ENCODE data around the gene FADS6. TPM values are rescaled to one million over a fixed set of nuclear protein-coding genes. Genes with fewer than 3 reads are reported as not detected.

Gene FADS6
- polyA plus RNA-seq, 3 donors = not detected

DNA sequence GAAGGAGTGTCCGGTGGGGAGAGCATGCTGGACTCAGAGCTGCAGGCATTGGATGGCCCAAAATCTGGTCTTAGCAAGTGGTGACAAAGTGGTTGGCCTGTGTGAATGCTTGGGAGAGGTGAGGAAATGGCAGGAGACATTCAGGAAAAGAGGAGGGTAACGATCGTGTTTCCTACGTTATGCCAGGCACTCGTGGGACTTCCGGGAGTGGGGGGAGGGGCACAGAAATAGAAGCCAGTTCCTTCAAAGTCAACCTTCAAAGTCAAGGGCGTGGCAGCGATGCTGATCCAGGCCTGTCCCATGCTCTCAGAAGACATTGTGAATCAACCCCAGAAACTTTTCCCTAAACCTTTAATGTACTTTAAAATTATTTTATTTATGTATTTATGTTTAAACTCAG, 46.1 kb upstream of the FADS6 start:
- peaks cover 0 to 9% (median 2%) of the 10 kb centered on the region in 7 donors for H3K9me3 Mint-ChIP-seq
- H2AFZ ChIP-seq (ENCODE audit: insufficient read depth, low read depth, low read length, poor library complexity, severe bottlenecking) = no peak overlapping the region
- no peak overlapping the region for H3K9ac ChIP-seq (ENCODE audit: insufficient read depth, low read length, poor library complexity, severe bottlenecking)
- DNase-seq = no peak
- intact Hi-C loops (cut with micrococcal nuclease) = no loop called here
- no peaks in the 10 kb centered on the region for H3K36me3 ChIP-seq (replicated peaks in 1 of 2; ENCODE audit: control insufficient read depth in 1 of 2, insufficient read depth in 2 of 2, low read length in 2 of 2)
- no peaks in the 10 kb centered on the region for H4K20me1 ChIP-seq (ENCODE audit: insufficient read depth, low read length)
- H3K27ac ChIP-seq (ENCODE audit: low read depth in 1 of 2, low read length in 2 of 2) = no peak overlapping the region
- H3K79me2 ChIP-seq (ENCODE audit: insufficient read depth, low read length) = no peaks in the 10 kb centered on the region
- H3K4me3 Mint-ChIP-seq = no peak overlapping the region
- peaks cover 55 to 86% (median 71%) of the 10 kb centered on the region in 3 donors for H3K27me3 Mint-ChIP-seq (ENCODE audit: low read depth in 3 of 3)
- H3K9me3 ChIP-seq (replicated peaks in 1 of 2; ENCODE audit: control insufficient read depth in 1 of 2, insufficient read depth in 1 of 2, low read length in 2 of 2) = peaks cover 0 to 15% of the 10 kb centered on the region in 2 donors
- no peaks in the 10 kb centered on the region for H3K4me1 ChIP-seq (ENCODE audit: control insufficient read depth in 1 of 2, insufficient read depth in 2 of 2, low read length in 2 of 2)
- H3K4me1 Mint-ChIP-seq = no peaks in the 10 kb centered on the region
- H3K27ac Mint-ChIP-seq = no peak overlapping the region
- peaks cover 35 to 51% of the 10 kb centered on the region in 2 donors for H3K27me3 ChIP-seq (ENCODE audit: control insufficient read depth in 2 of 2, insufficient read depth in 2 of 2, low read length in 2 of 2)
- H3K36me3 Mint-ChIP-seq = no peaks in the 10 kb centered on the region
- no peak overlapping the region for H3K4me2 ChIP-seq (replicated peaks; ENCODE audit: extremely low read depth, low read length, poor library complexity, severe bottlenecking)
- no peak for TF ChIP-seq CTCF (IDR thresholded peaks at IDR 0.05)
- 36% methylated on average over 5 of the region's 8 CpGs for WGBS (ENCODE audit: insufficient coverage)
- no peak overlapping the region for H3K4me3 ChIP-seq (replicated peaks in 1 of 3; ENCODE audit: low read depth in 2 of 3, low read length in 3 of 3)

GRCh38 chr17:74938194-74938950, 44.9 kb upstream of the FADS6 start:
- no peaks in the 10 kb centered on the region for H3K79me2 ChIP-seq (ENCODE audit: insufficient read depth, low read length)
- no peak overlapping the region for H3K27ac Mint-ChIP-seq
- H2AFZ ChIP-seq (ENCODE audit: insufficient read depth, low read depth, low read length, poor library complexity, severe bottlenecking) = no peak overlapping the region
- TF ChIP-seq CTCF (IDR thresholded peaks at IDR 0.05) = no peak
- peaks cover 57 to 87% (median 74%) of the 10 kb centered on the region in 3 donors for H3K27me3 Mint-ChIP-seq (ENCODE audit: low read depth in 3 of 3)
- H3K36me3 ChIP-seq (replicated peaks in 1 of 2; ENCODE audit: control insufficient read depth in 1 of 2, insufficient read depth in 2 of 2, low read length in 2 of 2) = no peaks in the 10 kb centered on the region
- no peaks in the 10 kb centered on the region for H3K4me1 Mint-ChIP-seq
- H3K27ac ChIP-seq (ENCODE audit: low read depth in 1 of 2, low read length in 2 of 2) = no peak overlapping the region
- H3K4me3 ChIP-seq (replicated peaks in 1 of 3; ENCODE audit: low read depth in 2 of 3, low read length in 3 of 3) = no peak overlapping the region
- H3K4me2 ChIP-seq (replicated peaks; ENCODE audit: extremely low read depth, low read length, poor library complexity, severe bottlenecking) = no peak overlapping the region
- H3K4me3 Mint-ChIP-seq = peak overlapping the region in 1 of 2 donors; percentile 71
- H3K27me3 ChIP-seq (ENCODE audit: control insufficient read depth in 2 of 2, insufficient read depth in 2 of 2, low read length in 2 of 2) = peaks cover 39 to 61% of the 10 kb centered on the region in 2 donors
- H3K9me3 ChIP-seq (replicated peaks in 1 of 2; ENCODE audit: control insufficient read depth in 1 of 2, insufficient read depth in 1 of 2, low read length in 2 of 2) = peaks cover 0 to 15% of the 10 kb centered on the region in 2 donors
- H3K36me3 Mint-ChIP-seq = no peaks in the 10 kb centered on the region
- H3K4me1 ChIP-seq (ENCODE audit: control insufficient read depth in 1 of 2, insufficient read depth in 2 of 2, low read length in 2 of 2) = no peaks in the 10 kb centered on the region
- WGBS (ENCODE audit: insufficient coverage) = 86% methylated on average over 8 of the region's 8 CpGs
- H3K9ac ChIP-seq (ENCODE audit: insufficient read depth, low read length, poor library complexity, severe bottlenecking) = no peak overlapping the region
- H4K20me1 ChIP-seq (ENCODE audit: insufficient read depth, low read length) = no peaks in the 10 kb centered on the region
- DNase-seq = no peak
- intact Hi-C loops (cut with micrococcal nuclease) = no loop called here
- H3K9me3 Mint-ChIP-seq = peaks cover 0 to 9% (median 2%) of the 10 kb centered on the region in 7 donors

Measured in CD14-positive monocyte (primary cell).